ENCODE measurements around the gene CUL4A.
"Not testable (repeated sequence)": the region's sequence is repeated elsewhere in the genome, so short reads cannot be mapped to it uniquely, and the experiment has no call there.

Gene CUL4A

DNA sequence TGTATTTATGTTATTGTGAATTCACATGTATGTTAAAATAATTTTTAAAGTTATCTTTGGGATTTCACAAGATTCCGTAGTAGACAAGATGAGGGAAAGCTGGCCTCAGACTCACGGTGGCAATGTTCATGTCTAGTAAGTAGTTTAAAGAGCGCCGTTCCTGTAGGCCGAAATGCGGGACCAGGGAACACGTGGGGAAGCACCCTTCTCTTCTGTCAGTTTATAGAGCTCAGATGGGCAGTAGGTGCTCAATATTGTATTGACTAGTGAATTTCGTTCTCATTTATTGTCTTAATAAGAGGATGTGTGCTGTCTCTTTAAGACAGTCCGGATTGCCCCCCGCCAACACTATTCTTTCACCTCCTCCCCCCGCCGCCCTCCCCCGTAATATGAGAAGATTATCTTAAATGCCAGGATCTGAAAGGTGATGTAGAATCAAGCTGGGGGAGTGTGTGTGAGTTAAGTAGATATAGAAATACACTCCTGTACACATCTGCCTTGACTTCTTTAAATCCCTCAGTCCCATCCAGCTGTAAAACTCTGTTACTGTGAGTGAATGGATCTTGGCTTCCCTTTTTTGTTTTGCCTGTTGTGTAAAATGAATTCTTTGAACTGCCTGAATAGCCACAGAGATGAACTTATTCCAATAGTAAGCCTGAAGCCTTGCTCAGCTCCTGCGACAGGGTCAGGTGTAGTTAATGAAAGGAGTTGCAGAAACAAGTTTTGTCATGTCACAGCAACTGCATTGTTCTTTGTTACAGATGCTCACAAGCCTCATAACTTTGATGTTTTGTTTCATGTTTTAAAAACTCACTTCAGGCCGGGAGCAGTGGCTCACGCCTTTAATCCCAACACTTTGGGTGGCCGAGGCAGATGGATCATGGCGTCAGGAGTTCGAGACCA lies 88.9 kb downstream of the CUL4A start:
- TF ChIP-seq, protein P1, sequence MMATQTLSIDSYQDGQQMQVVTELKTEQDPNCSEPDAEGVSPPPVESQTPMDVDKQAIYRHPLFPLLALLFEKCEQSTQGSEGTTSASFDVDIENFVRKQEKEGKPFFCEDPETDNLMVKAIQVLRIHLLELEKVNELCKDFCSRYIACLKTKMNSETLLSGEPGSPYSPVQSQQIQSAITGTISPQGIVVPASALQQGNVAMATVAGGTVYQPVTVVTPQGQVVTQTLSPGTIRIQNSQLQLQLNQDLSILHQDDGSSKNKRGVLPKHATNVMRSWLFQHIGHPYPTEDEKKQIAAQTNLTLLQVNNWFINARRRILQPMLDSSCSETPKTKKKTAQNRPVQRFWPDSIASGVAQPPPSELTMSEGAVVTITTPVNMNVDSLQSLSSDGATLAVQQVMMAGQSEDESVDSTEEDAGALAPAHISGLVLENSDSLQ (IDR thresholded peaks at IDR 0.05) = no peak
- TF ChIP-seq BHLHE40 (IDR thresholded peaks at IDR 0.05; ENCODE audit: borderline replicate concordance) = no peak
- no peak for TF ChIP-seq L3MBTL2 (conservative IDR thresholded peaks at IDR 0.05)
- no peak for TF ChIP-seq SUZ12 (IDR thresholded peaks at IDR 0.05)
- TF ChIP-seq SP1 (IDR thresholded peaks at IDR 0.05) = no peak
- TF ChIP-seq ELF4 (IDR thresholded peaks at IDR 0.05) = no peak
- TF ChIP-seq HDGF (IDR thresholded peaks at IDR 0.05; ENCODE audit: borderline replicate concordance) = no peak
- no peak for TF ChIP-seq LEF1 (IDR thresholded peaks at IDR 0.05; ENCODE audit: borderline replicate concordance)
- TF ChIP-seq FOXM1 (IDR thresholded peaks at IDR 0.05; ENCODE audit: borderline replicate concordance) = no peak
- no peak for TF ChIP-seq NFRKB (IDR thresholded peaks at IDR 0.05)
- TF ChIP-seq FOXA1 (IDR thresholded peaks at IDR 0.05) = no peak
- TF ChIP-seq TARDBP (IDR thresholded peaks at IDR 0.05) = no peak
- no peak for TF ChIP-seq ARNT (IDR thresholded peaks at IDR 0.05)
- TF ChIP-seq ZNF384 (IDR thresholded peaks at IDR 0.05) = no peak
- no peak for TF ChIP-seq CTBP1 (IDR thresholded peaks at IDR 0.05; ENCODE audit: borderline replicate concordance)
- TF ChIP-seq FOXK2 (IDR thresholded peaks at IDR 0.05) = no peak
- ChIA-PET POLR2A (no interaction called here), CTCF (no interaction called here)
- DNase-seq (ENCODE audit: extremely low spot score) = no peak

DNA sequence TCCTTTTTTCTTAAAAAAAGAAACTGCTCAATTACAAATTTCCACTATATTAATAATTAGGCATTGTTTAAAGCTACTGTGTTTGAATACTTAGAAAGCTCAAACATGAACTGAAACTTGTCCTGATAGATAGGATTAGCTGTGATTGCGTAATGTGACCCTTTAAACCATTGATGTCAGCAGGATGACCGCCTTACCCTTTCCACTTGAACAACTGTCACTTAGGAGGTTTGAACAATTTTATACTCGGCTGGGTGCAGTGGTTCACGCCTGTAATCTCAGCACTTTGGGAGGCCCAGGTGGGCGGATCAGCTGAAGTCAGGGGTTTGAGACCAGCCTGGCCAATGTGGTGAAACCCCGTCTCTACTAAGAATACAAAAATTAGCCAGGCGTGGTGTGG lies 90.5 kb downstream of the CUL4A start:
- DNase-seq (ENCODE audit: extremely low spot score) = no peak
- no peak for TF ChIP-seq ELF4 (IDR thresholded peaks at IDR 0.05)
- TF ChIP-seq HDGF (IDR thresholded peaks at IDR 0.05; ENCODE audit: borderline replicate concordance) = no peak
- ChIA-PET POLR2A (no interaction called here), CTCF (no interaction called here)

DNA sequence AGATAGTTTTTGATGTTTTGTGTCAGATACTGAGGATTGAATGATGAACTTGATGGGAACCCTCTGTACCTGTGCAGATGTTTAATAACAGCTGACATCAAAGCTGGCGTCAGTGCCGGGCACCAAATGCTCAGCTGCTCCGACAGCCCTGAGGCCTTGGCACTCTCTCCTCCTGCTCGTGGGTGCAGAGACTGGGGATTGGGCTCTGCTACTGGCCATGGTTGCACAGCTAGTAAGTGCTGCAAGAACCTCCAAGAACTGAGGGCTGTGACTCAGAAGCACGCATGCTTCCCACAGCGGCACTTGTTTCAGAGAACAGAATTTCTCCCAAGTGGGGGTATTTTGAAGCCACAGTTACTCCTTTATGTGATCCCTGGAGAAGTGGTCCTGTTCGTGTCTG lies 93.6 kb downstream of the CUL4A start:
- no peak for DNase-seq (ENCODE audit: extremely low spot score)
- ChIA-PET POLR2A (no interaction called here), CTCF (no interaction called here)
- TF ChIP-seq L3MBTL2 (conservative IDR thresholded peaks at IDR 0.05) (no peak), TARDBP (IDR thresholded peaks at IDR 0.05) (no peak), CTBP1 (IDR thresholded peaks at IDR 0.05; ENCODE audit: borderline replicate concordance) (no peak), ELF4 (IDR thresholded peaks at IDR 0.05) (no peak), FOXA1 (IDR thresholded peaks at IDR 0.05) (no peak), ARNT (IDR thresholded peaks at IDR 0.05) (no peak), LEF1 (IDR thresholded peaks at IDR 0.05; ENCODE audit: borderline replicate concordance) (no peak), BHLHE40 (IDR thresholded peaks at IDR 0.05; ENCODE audit: borderline replicate concordance) (no peak)
- TF ChIP-seq, protein P1 (IDR thresholded peaks at IDR 0.05) = no peak

DNA sequence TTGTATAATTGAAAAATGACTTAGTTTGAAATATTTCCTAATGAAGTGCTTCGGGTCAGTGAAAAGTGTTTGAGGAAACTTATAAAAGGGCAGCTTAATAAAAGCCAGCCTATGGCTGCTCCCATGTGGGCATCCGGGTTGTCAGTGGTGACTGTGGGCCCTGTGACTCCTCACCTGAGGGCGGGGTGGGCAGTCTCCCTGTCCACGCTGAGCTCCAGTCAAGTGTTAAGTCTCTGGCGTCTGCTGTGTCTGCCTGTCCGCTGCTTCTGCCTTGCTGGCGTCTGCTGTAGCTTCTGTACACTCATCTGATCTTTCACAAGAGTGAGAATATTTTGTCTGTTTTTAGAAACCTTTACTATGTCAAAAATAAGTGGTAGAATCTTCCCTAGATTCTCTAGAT lies 94.7 kb downstream of the CUL4A start:
- no peak for DNase-seq (ENCODE audit: extremely low spot score)
- no peak for TF ChIP-seq ZNF384 (IDR thresholded peaks at IDR 0.05)
- TF ChIP-seq FOXM1 (IDR thresholded peaks at IDR 0.05; ENCODE audit: borderline replicate concordance) = no peak
- TF ChIP-seq BHLHE40 (IDR thresholded peaks at IDR 0.05; ENCODE audit: borderline replicate concordance) = no peak
- TF ChIP-seq HDGF (IDR thresholded peaks at IDR 0.05; ENCODE audit: borderline replicate concordance) = no peak
- no peak for TF ChIP-seq TARDBP (IDR thresholded peaks at IDR 0.05)
- CTCF ChIA-PET = no interaction called here
- POLR2A ChIA-PET = no interaction called here

DNA sequence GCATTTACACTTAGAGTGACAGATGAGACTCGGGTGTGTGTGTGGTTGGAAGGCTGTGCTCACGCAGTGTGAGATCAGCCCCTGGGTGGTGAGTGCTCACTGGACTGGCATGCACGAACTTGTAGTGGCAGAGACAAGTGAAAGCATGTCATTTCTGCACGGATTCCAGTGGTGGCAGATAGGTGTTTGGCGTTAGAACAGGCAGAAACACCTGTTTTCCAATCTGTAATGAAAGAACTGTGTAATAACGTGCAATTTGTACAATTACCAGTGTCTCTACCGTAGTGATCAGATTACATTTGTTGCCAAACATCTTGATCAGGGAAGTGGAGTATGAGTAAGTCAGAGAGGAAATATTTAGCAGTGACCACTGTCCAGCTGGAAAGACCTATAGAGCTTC lies 95.8 kb downstream of the CUL4A start:
- TF ChIP-seq LEF1 (IDR thresholded peaks at IDR 0.05; ENCODE audit: borderline replicate concordance) = no peak
- TF ChIP-seq HDGF (IDR thresholded peaks at IDR 0.05; ENCODE audit: borderline replicate concordance) = no peak
- no peak for TF ChIP-seq SP1 (IDR thresholded peaks at IDR 0.05)
- TF ChIP-seq SUZ12 (IDR thresholded peaks at IDR 0.05) = no peak
- no peak for DNase-seq (ENCODE audit: extremely low spot score)
- ChIA-PET CTCF (no interaction called here), POLR2A (interaction anchor here (1.0 kb wide), 1 partner anchor 13 kb away, joined by 3 read pairs; no protein-coding TSS in a partner anchor)

DNA sequence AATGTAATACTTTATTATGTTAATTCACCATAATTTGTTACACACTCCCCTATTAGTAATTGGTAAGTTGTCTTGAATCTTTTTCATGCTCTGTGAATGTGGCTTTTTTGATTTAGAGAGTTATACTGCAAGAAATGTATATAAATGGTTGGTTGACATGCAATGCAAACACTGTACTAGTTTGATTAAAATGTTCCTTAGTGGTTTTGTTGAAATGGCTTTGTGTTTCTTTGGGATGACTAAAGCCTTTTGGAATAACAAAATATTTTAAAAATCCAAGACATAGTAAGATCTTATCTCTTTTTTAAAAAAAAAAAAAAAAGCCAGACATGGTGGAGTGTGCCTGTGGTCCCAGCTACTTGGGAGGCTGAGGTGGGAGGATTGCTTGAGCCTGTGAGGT lies 98.1 kb downstream of the CUL4A start:
- ChIA-PET POLR2A (no interaction called here), CTCF (no interaction called here)
- no peak for TF ChIP-seq FOXK2 (IDR thresholded peaks at IDR 0.05)
- no peak for TF ChIP-seq BHLHE40 (IDR thresholded peaks at IDR 0.05; ENCODE audit: borderline replicate concordance)
- no peak for DNase-seq (ENCODE audit: extremely low spot score)

DNA sequence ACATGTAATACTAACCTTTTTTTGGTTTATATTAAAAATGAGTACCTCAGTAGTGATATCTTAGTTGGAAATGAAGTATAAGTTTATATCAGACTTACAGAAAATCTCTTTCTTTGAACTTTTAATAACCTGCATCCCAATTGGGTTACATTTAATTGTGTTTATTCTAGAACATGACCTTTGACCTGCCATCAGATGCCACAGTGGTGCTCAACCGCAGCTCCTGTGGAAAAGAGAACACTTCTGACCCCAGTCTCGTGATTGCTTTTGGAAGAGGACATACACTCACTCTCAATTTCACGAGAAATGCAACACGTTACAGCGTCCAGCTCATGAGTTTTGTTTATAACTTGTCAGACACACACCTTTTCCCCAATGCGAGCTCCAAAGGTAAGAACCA lies 100.1 kb downstream of the CUL4A start:
- DNase-seq (ENCODE audit: extremely low spot score) = no peak
- TF ChIP-seq ARNT (IDR thresholded peaks at IDR 0.05) (no peak), FOXK2 (IDR thresholded peaks at IDR 0.05) (no peak), NFRKB (IDR thresholded peaks at IDR 0.05) (no peak), CTBP1 (IDR thresholded peaks at IDR 0.05; ENCODE audit: borderline replicate concordance) (no peak), HDGF (IDR thresholded peaks at IDR 0.05; ENCODE audit: borderline replicate concordance) (no peak), SP1 (IDR thresholded peaks at IDR 0.05) (no peak), TARDBP (IDR thresholded peaks at IDR 0.05) (no peak), ELF4 (IDR thresholded peaks at IDR 0.05) (no peak), LEF1 (IDR thresholded peaks at IDR 0.05; ENCODE audit: borderline replicate concordance) (no peak), L3MBTL2 (conservative IDR thresholded peaks at IDR 0.05) (no peak), ZNF384 (IDR thresholded peaks at IDR 0.05) (no peak), SUZ12 (IDR thresholded peaks at IDR 0.05) (no peak), BHLHE40 (IDR thresholded peaks at IDR 0.05; ENCODE audit: borderline replicate concordance) (no peak), FOXA1 (IDR thresholded peaks at IDR 0.05) (no peak), FOXM1 (IDR thresholded peaks at IDR 0.05; ENCODE audit: borderline replicate concordance) (no peak)
- TF ChIP-seq, protein P1 (IDR thresholded peaks at IDR 0.05) = no peak
- ChIA-PET POLR2A (no interaction called here), CTCF (no interaction called here)

DNA sequence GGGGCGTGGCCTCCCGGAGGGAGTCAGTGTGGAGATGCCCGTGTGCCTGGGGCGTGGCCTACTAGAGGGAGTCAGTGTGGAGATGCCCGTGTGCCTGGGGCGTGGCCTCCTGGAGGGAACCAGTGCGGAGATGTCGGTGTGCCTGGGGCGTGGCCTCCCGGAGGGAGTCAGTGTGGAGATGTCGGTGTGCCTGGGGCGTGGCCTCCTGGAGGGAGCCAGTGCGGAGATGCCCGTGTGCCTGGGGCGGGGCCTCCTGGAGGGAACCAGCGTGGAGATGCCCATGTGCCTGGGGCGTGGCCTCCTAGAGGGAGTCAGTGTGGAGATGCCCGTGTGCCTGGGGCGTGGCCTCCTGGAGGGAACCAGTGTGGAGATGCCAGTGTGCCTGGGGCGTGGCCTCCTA lies 104.7 kb downstream of the CUL4A start:
- DNase-seq (ENCODE audit: extremely low spot score); CTCF ChIA-PET; POLR2A ChIA-PET: not testable (repeated sequence)

DNA sequence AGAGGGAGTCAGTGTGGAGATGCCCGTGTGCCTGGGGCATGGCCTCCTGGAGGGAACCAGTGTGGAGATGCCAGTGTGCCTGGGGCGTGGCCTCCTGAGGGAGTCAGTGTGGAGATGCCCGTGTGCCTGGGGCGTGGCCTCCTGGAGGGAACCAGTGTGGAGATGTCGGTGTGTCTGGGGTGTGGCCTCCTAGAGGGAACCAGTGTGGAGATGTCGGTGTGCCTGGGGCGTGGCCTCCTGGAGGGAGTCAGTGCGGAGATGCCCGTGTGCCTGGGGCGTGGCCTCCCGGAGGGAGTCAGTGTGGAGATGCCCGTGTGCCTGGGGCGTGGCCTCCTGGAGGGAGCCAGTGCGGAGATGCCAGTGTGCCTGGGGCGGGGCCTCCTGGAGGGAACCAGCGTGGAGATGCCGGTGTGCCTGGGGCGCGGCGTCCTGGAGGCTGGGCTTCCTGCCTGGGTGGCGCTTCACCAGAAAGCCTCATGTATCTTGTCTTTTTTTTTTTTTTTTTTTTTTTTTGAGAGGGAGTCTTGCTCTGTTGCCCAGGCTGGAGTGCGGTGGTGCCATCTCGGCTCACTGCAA lies 105.6 kb downstream of the CUL4A start:
- POLR2A ChIA-PET; DNase-seq (ENCODE audit: extremely low spot score); CTCF ChIA-PET: not testable (repeated sequence)
